Skin epidermis (tissue), 12 donors: ENCODE results near the gene DENND2D.
A peak's percentile ranks its signal among the peaks of the same experiment; 100 is the strongest.

Source experiments
- H3K27ac ChIP-seq, 21 experiments: fragments of 200-600 bp; sonication (generic) in 11 of 21; one replicate each; pipeline ENCODE4 v1.5.0; 2020; ENCODE audit warnings: mild to moderate bottlenecking in 3 of 21, inconsistent platforms in 2 of 21, moderate library complexity in 2 of 21
- H3K4me3 ChIP-seq, 7 experiments: fragments of 200-600 bp; sonication (generic) in 2 of 7; one replicate each; pipeline ENCODE4 v1.5.0; 2020; ENCODE audit warnings: inconsistent platforms in 2 of 7, mild to moderate bottlenecking in 2 of 7, moderate library complexity in 1 of 7

Gene DENND2D, protein sequence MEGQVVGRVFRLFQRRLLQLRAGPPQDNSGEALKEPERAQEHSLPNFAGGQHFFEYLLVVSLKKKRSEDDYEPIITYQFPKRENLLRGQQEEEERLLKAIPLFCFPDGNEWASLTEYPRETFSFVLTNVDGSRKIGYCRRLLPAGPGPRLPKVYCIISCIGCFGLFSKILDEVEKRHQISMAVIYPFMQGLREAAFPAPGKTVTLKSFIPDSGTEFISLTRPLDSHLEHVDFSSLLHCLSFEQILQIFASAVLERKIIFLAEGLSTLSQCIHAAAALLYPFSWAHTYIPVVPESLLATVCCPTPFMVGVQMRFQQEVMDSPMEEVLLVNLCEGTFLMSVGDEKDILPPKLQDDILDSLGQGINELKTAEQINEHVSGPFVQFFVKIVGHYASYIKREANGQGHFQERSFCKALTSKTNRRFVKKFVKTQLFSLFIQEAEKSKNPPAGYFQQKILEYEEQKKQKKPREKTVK

GRCh38 chr1:111199881-111200801 is at the start of gene DENND2D:
DENND2D (minus strand) TSS chr1:111200646; CDS start chr1:111200459, 187 bp downstream.
- peak within 1 kb of the TSS; percentile 2 to 45 (median 34) for H3K4me3 ChIP-seq
- H3K27ac ChIP-seq = peak within 1 kb of the TSS; percentile 14 to 99 (median 92)

- H3K4me3 ChIP-seq = no peak overlapping the region
- no peak overlapping the region for H3K27ac ChIP-seq
Observed at GRCh38 chr1:111249960-111250359, 49.5 kb upstream of the DENND2D start.

GRCh38 chr1:111247125-111247838 is 46.8 kb upstream of the DENND2D start:
- Histone ChIP-seq H3K27ac (no peak overlapping the region), H3K4me3 (no peak overlapping the region)

DNA sequence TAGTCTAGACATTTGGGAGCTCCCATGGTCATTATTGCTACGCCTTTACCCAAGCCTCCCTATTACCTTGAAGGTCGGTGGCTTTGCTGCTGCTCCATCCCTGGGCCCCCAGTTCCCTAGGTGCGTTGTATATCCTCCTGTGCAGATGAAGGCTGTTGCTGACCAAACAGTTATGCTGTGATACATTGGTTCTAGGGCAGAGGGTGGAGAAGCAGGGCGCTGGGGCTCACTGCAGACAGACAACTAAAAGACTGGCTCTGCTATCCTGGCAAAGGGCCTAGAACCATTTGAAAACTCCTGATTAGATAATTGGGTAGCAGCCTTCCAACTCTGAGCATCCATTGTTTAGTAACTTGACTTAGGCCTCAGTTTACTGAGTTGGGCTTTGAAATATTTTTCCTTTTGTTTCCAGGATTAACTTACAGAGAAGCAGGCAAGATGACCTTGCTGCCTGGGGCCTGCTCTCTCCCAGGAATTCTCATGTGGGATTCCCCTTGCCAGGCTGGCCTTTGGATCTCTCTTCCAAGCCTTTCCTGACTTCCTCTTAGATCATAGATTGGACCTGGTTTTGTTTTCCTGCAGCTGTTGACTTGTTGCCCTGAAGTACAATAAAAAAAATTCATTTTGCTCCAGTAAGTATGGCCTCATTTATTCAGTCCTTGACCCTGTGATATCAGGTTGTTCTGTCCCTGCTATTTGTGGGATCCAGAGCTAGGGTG is 42.5 kb upstream of the DENND2D start:
- Histone ChIP-seq H3K4me3 (no peak overlapping the region), H3K27ac (no peak overlapping the region)

GRCh38 chr1:111241797-111242196 is 41.4 kb upstream of the DENND2D start:
- H3K4me3 ChIP-seq = no peak overlapping the region
- no peak overlapping the region for H3K27ac ChIP-seq

DNA sequence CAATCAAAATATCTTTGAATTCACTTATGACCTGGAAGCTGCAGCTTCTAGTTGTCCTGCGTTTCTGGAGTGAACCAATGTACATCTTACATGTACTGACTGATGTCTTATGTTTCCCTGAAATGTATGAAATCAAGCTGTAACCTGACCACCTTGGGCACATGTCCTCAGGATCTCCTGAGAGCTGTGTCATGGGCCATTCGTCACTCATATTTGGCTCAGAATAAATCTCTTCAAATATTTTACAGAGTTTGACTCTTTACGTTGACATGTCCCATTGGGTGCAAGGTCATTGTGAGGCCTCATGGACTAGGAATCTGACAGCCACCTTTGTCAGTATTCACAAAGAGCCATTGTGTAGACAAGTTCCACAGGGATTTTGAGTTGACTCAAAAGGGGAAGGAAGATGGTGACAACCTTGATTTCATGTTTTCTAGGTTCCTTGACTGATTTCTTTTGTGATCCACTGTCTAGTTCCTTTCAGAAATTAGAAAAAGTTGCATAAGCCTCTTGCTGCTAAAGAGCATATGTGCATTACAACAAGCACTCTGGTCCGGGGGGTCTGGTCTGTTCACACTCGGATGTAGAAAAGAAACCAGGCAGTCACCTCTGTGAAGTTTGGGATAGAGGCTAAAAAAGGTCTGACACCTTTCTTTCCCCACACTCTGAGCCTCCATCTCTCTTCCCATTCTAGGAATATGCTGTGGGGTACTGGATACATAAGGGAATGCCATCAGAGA is 37.8 kb upstream of the DENND2D start:
- no peak overlapping the region for H3K4me3 ChIP-seq
- no peak overlapping the region for H3K27ac ChIP-seq

DNA sequence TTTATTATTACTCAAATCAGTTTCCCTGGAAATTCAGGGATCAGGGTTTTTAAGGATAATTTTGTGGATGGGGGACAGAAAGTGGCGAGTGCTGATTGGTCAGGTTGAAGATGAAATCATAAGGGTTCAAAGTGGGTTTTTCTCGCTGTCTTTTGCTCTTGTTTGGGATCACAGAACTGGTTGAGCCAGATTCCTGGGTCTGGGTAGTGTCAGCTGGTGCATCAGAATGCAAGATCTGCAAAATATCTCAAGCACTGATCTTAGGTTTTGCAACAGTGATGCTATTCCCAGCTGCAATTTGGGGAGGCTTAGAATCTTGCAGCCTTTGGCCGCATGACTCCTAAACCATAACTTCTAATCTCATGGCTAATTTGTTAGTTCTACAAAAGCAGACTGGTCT is 36.4 kb upstream of the DENND2D start:
- H3K27ac ChIP-seq = peak overlapping the region in 1 of 21 experiments; percentile 21
- H3K4me3 ChIP-seq = no peak overlapping the region

DNA sequence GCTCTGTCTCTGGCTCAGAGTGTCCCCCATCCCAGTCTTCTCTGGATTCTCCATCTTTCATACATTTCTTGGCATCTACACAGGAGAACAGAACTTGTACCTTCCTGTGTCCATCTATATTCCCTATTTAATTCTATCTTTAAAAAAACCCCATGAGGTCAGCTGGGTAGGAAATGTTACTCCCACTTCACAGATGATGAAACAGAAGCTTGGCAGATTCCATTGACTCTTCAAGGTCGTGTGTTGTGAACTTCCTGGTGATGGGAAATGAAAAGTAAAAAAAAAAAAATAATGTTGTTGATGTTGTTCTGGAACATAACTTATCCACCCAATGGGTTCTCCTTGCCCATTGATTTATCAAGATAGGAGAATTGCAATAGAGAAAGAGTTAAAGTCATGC is 35.9 kb upstream of the DENND2D start:
- peak overlapping the region in 1 of 21 experiments; percentile 21 for H3K27ac ChIP-seq
- no peak overlapping the region for H3K4me3 ChIP-seq

- H3K27ac ChIP-seq = no peak overlapping the region
- H3K4me3 ChIP-seq = no peak overlapping the region
Observed at GRCh38 chr1:111234866-111235265, 34.4 kb upstream of the DENND2D start.

DNA sequence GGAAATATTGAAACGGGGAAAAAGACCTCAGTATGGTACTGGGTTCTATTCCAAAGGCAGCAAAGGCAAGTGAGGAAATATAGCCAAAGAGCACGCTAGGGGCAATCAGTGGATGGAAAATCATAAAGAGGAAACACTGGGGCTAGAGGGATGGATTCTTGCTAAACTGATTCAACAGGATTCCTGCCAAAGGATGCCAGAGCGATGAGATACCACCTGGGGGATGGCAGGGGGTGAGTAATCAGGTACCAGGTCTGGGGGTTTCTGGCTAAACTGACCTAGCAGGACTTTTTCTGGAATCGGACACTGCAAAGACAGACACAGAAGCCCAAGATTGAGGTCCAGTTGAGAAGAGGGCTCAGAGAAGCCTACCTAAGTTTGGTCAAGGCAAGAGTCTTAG is 33.8 kb upstream of the DENND2D start:
- Histone ChIP-seq H3K27ac (no peak overlapping the region), H3K4me3 (no peak overlapping the region)

GRCh38 chr1:111232134-111232533 is 31.7 kb upstream of the DENND2D start:
- no peak overlapping the region for H3K4me3 ChIP-seq

DNA sequence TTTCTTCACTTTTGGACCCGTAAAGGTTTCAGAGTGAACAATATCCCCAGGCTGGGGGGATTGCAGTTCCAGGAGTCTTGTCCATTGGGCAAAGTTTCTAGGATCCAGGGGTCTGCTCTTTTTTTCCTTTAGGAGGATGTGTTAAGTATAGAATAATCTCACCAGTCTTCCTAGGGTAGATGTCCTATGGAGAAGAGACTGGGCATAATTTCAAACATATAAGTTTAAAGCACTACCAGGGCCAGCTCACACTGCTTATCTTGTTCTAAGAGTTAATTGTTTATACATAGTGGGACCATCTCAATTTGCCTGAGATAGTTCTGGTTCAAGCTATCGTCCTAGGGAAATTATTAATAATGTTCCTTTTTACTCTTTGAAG is 28.3 kb upstream of the DENND2D start:
- no peak overlapping the region for H3K4me3 ChIP-seq
- peak overlapping the region in 9 of 21 experiments; percentile 31 to 84 (median 63) for H3K27ac ChIP-seq

More at GRCh38 chr1:111232134-111232533, 31.7 kb upstream of the DENND2D start:
- H3K27ac ChIP-seq = no peak overlapping the region

DNA sequence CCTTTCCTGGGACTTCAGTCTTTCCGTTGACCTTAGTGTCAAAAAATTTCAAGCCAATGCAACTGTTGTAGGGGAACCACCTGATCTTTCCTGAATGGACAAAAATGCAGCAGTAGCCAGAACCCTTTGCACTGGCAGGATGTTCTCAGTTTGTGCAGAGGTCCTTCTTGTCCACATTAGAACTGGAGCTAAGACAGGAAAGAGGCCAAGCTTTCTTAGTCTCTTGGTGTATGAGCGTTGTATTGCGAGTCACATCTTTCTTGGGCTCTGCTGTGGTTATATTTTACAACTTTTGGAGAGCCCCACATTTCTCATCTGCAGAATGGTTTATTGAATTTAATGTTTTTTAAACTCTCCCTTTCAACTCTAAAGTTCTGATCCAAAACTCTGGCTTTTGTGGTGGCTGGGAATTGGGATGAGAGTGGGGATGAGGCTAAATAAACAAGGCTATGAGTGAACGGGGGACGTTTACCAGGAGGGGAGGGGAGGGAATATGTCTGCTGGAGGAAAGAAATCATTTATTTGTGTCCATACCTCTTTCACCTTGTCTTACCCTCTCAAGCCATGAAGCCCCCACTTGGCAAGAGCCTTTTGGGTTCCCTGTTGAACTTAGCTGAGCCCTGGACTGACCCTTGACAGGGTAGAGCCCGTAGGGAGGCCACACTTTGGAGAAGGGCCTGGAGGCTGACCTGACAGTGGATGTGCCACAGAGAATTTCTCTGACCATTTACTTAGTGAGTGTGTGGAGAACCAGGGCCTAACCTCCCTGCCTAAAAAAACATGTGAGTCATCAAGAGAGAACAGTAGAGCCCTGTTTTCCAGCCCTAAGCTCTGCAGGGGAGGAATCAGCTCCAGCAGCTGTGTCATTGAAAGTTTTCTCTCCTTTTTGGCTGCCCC is 27.7 kb upstream of the DENND2D start:
- Histone ChIP-seq H3K27ac (peak overlapping the region in 14 of 21 experiments; percentile 24 to 84 (median 62)), H3K4me3 (no peak overlapping the region)

GRCh38 chr1:111227434-111227833 is 27.0 kb upstream of the DENND2D start, which contains the start of gene CHI3L2:
CHI3L2 (plus strand) TSS chr1:111227713; CDS start chr1:111227730, 17 bp downstream.
- Histone ChIP-seq H3K27ac (peak within 1 kb of the TSS in 14 of 21 experiments; percentile 24 to 84 (median 64)), H3K4me3 (no peak within 1 kb of the TSS)

DNA sequence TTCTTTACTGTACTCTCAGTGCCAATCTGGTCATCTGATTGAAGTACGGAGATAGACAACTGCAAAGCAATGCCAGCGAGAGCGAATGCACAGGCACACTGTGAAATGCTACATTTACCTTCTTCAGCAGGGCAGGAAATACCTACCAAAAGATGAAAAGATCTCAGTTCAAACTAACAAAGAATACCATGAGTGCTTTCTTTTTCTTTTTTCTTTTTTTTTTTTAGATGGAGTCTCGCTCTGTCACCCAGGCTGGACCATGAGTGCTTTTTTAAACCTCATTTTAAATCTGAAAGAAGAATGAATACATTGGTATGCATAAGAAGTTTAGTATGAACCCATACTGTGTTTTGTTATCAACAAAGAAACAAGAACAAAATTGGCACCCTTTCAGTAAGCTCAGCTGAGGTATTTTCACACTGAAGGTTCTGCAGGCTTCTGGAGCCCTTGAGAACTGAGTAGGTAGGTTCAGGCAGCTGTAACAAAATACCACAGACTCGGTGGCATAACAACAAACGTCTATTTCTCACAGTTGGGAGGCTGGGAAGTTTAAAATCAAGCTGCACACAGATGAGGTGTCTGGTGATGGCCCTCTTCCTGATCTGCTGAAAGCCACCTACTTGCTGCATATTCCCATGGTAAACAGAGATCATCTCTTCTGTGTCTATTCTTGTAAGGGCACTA is 25.4 kb upstream of the DENND2D start:
- Histone ChIP-seq H3K4me3 (no peak overlapping the region), H3K27ac (peak overlapping the region in 6 of 21 experiments; percentile 24 to 84 (median 54))

GRCh38 chr1:111225091-111225490 is 24.6 kb upstream of the DENND2D start:
- Histone ChIP-seq H3K27ac (peak overlapping the region in 6 of 21 experiments; percentile 17 to 84 (median 48)), H3K4me3 (no peak overlapping the region)
